A549 treated with Mapracorat at 1 μM for 4 hours (cell line): ENCODE results near the gene B3GALT5. TPM values are rescaled to one million over a fixed set of nuclear protein-coding genes. Genes with fewer than 3 reads are reported as not detected.

Experiments
- total RNA-seq: library from RNA; stranded (reverse); fragments of 200-300 nt; extraction: Qiagen RNA extraction; gene quantifications from 5 replicates; pipeline ENCODE4 v1.2.3, GENCODE V29; 2022

B3GALT5 gene, protein sequence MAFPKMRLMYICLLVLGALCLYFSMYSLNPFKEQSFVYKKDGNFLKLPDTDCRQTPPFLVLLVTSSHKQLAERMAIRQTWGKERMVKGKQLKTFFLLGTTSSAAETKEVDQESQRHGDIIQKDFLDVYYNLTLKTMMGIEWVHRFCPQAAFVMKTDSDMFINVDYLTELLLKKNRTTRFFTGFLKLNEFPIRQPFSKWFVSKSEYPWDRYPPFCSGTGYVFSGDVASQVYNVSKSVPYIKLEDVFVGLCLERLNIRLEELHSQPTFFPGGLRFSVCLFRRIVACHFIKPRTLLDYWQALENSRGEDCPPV
- total RNA-seq: 0.09 to 0.18 TPM (median 0.15 TPM) in 5 replicates

DNA sequence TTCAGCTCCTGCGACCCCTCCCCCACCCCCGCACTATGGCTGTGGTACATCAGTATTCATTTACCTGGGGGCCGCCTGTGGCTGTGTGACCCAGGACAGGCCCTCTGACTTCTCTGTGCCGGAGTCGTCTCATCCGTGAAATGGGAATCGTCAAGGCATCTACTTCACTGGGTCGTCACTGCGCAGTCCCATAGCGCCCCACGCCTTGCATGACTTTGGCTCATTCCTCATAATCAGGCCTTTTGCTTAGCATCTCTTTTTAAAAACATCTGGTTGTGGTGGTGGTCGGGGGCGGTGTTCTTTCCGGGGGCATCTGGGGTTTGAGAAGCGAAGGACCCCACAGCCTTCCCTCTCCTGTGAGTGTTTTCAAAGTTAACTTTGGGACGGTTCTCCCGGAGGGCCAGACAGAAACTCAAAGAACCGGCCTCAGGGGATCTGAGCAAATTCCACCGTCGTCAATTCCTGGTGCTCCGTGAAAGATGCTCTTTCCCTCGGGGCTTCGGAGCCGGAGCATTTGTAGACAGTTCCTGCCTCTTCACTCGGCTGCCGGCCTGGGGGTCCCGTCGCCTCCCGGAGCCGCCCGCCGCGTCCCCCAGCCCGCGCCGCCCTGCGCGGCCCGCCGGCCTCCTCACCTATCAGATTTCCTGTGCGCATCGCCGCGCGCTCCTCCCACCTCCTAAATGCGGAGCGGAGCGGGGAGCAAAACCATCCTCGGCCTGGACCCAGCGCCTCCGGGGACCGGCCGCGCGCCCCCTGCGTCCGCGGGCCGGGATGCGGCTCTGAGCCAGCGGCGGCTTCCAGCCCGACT lies at the start of gene B3GALT5:
Gene B3GALT5, plus strand, starts transcription at position 708 of the 808 bp plus-strand sequence. CDS start 47,620 bp downstream, outside the sequence.

Other genes starting within 250 kb of the B3GALT5 start
- 1.7 to 1.9 TPM (median 1.8 TPM) in 5 replicates for gene LCA5L, start 167.2 kb upstream of the B3GALT5 start, total RNA-seq
- 0.30 to 1.3 TPM (median 0.71 TPM) in 4 of 5 replicates, not detected in the other for gene SH3BGR, start 161.0 kb upstream of the B3GALT5 start, total RNA-seq
- gene IGSF5, start 132.2 kb downstream of the B3GALT5 start, total RNA-seq: not detected in 5 replicates